ENCODE results near the gene ANGPTL2.

- TF ChIP-seq ZBTB7A (IDR thresholded peaks at IDR 0.05; ENCODE audit: low read depth) (no peak), REST (IDR thresholded peaks at IDR 0.05; ENCODE audit: low read depth) (no peak), TAF1 (IDR thresholded peaks at IDR 0.05; ENCODE audit: low read depth) (no peak), CEBPB (IDR thresholded peaks at IDR 0.05) (no peak), TCF12 (IDR thresholded peaks at IDR 0.05; ENCODE audit: low read depth) (no peak), MAX (IDR thresholded peaks at IDR 0.05) (no peak), TEAD4 (IDR thresholded peaks at IDR 0.05) (no peak), USF1 (IDR thresholded peaks at IDR 0.05) (no peak), EP300 (IDR thresholded peaks at IDR 0.05; ENCODE audit: borderline replicate concordance) (no peak), EGR1 (IDR thresholded peaks at IDR 0.05) (no peak), RAD21 (IDR thresholded peaks at IDR 0.05; ENCODE audit: low read depth) (no peak), YY1 (IDR thresholded peaks at IDR 0.05; ENCODE audit: low read depth) (no peak), FOXM1 (IDR thresholded peaks at IDR 0.05; ENCODE audit: borderline replicate concordance, low read depth) (no peak), CREB1 (IDR thresholded peaks at IDR 0.05; ENCODE audit: low read depth) (no peak)
Observed at GRCh38 chr9:127066060-127066850, 56.2 kb downstream of the ANGPTL2 start.

Data from Ishikawa (cell line).